SK-N-SH treated with all-trans-retinoic acid at 6 μM for 48 hours (cell line): Measurements from ENCODE around the gene ZCCHC2.

Experiments
- ATAC-seq: fragments of 200-7000 bp; cut with Tn5 transposase; 3 replicates; pipeline ENCODE4 v1.9.1; 2020; ENCODE audit warnings: mild to moderate bottlenecking, moderate library complexity
- ARNTL ChIP-seq: fragments of 450-650 bp; formaldehyde crosslinking; IDR thresholded peaks from 2 replicates; pipeline ENCODE4 v1.5.0; 2020; ENCODE audit warnings: low read depth, mild to moderate bottlenecking, moderate library complexity, borderline replicate concordance
- BACH2 ChIP-seq: fragments of 250-450 bp; sonication (Bioruptor Pico); IDR thresholded peaks from 2 replicates; pipeline ENCODE4 v1.9.0; 2021; ENCODE audit warnings: mild to moderate bottlenecking, borderline replicate concordance
- CSDC2 ChIP-seq: fragments of 250-450 bp; sonication (Bioruptor Pico); IDR thresholded peaks from 2 replicates; pipeline ENCODE4 v1.5.0; 2020; ENCODE audit warnings: mild to moderate bottlenecking, moderate library complexity
- ESRRG ChIP-seq: fragments of 250-450 bp; sonication (Bioruptor Pico); IDR thresholded peaks from 2 replicates; pipeline ENCODE4 v1.6.1; 2021; ENCODE audit warnings: mild to moderate bottlenecking
- GLIS3 ChIP-seq: fragments of 250-450 bp; sonication (Bioruptor Pico); IDR thresholded peaks from 2 replicates; pipeline ENCODE4 v1.5.0; 2020; ENCODE audit warnings: mild to moderate bottlenecking, moderate library complexity
- ISL1 ChIP-seq: fragments of 250-450 bp; sonication (Bioruptor Pico); IDR thresholded peaks from 2 replicates; pipeline ENCODE4 v2.1.2; 2022; ENCODE audit warnings: mild to moderate bottlenecking, moderate library complexity
- OSR1 ChIP-seq: fragments of 250-450 bp; sonication (Bioruptor Pico); IDR thresholded peaks from 2 replicates; pipeline ENCODE4 v1.8.0; 2022; ENCODE audit warnings: moderate library complexity, mild to moderate bottlenecking, inconsistent platforms
- PPARA ChIP-seq: fragments of 250-450 bp; sonication (Bioruptor Pico); IDR thresholded peaks from 2 replicates; pipeline ENCODE4 v1.5.0; 2020; ENCODE audit warnings: mild to moderate bottlenecking, borderline replicate concordance
- RARB ChIP-seq: fragments of 250-450 bp; sonication (Bioruptor Pico); IDR thresholded peaks from 2 replicates; pipeline ENCODE4 v1.8.0; 2021; ENCODE audit warnings: mild to moderate bottlenecking, moderate library complexity
- SNAI2 ChIP-seq: fragments of 250-450 bp; sonication (Bioruptor Pico); IDR thresholded peaks from 2 replicates; pipeline ENCODE4 v1.5.0; 2020; ENCODE audit warnings: mild to moderate bottlenecking, moderate library complexity
- TCF4 ChIP-seq: fragments of 250-450 bp; sonication (Bioruptor Pico); IDR thresholded peaks from 2 replicates; pipeline ENCODE4 v1.8.0; 2021; ENCODE audit warnings: mild to moderate bottlenecking, moderate library complexity, borderline replicate concordance
- TOX ChIP-seq: fragments of 250-450 bp; sonication (Bioruptor Pico); IDR thresholded peaks from 2 replicates; pipeline ENCODE4 v1.8.0; 2021; ENCODE audit warnings: mild to moderate bottlenecking, moderate library complexity, borderline replicate concordance
- ZFP3 ChIP-seq: fragments of 250-450 bp; sonication (Bioruptor Pico); IDR thresholded peaks from 2 replicates; pipeline ENCODE4 v1.5.0; 2020; ENCODE audit warnings: mild to moderate bottlenecking, moderate library complexity
- ZFP30 ChIP-seq: fragments of 450-650 bp; formaldehyde crosslinking; IDR thresholded peaks from 2 replicates; pipeline ENCODE4 v1.5.0; 2022; ENCODE audit warnings: mild to moderate bottlenecking, moderate library complexity
- ZNF565 ChIP-seq: fragments of 450-650 bp; formaldehyde crosslinking; conservative IDR thresholded peaks from 2 replicates; pipeline ENCODE4 v1.5.0; 2020; ENCODE audit warnings: low read depth, mild to moderate bottlenecking, moderate library complexity
- ZNF70 ChIP-seq: fragments of 450-650 bp; formaldehyde crosslinking; IDR thresholded peaks from 2 replicates; pipeline ENCODE4 v1.5.0; 2020; ENCODE audit warnings: mild to moderate bottlenecking, moderate library complexity
- ZNF8 ChIP-seq: fragments of 450-650 bp; formaldehyde crosslinking; IDR thresholded peaks from 2 replicates; pipeline ENCODE4 v1.5.0; 2020; ENCODE audit warnings: mild to moderate bottlenecking, moderate library complexity
- TF ChIP-seq, protein P1 (sequence below): fragments of 250-450 bp; sonication (Bioruptor Pico); IDR thresholded peaks from 2 replicates; pipeline ENCODE4 v1.5.1; 2021; ENCODE audit warnings: mild to moderate bottlenecking, moderate library complexity
- TF ChIP-seq, protein P2 (sequence below): fragments of 250-450 bp; sonication (Bioruptor Pico); IDR thresholded peaks from 2 replicates; pipeline ENCODE4 v1.8.0; 2020; ENCODE audit warnings: mild to moderate bottlenecking, moderate library complexity, borderline replicate concordance
- TF ChIP-seq, protein P3 (sequence below): fragments of 250-450 bp; sonication (Bioruptor Pico); IDR thresholded peaks from 2 replicates; pipeline ENCODE4 v1.5.0; 2020; ENCODE audit warnings: mild to moderate bottlenecking, moderate library complexity
- TF ChIP-seq, protein P4 (sequence below): fragments of 250-450 bp; sonication (Bioruptor Pico); IDR thresholded peaks from 2 replicates; pipeline ENCODE4 v1.8.0; 2021; ENCODE audit warnings: low read depth, mild to moderate bottlenecking, moderate library complexity, borderline replicate concordance

Gene ZCCHC2

DNA sequence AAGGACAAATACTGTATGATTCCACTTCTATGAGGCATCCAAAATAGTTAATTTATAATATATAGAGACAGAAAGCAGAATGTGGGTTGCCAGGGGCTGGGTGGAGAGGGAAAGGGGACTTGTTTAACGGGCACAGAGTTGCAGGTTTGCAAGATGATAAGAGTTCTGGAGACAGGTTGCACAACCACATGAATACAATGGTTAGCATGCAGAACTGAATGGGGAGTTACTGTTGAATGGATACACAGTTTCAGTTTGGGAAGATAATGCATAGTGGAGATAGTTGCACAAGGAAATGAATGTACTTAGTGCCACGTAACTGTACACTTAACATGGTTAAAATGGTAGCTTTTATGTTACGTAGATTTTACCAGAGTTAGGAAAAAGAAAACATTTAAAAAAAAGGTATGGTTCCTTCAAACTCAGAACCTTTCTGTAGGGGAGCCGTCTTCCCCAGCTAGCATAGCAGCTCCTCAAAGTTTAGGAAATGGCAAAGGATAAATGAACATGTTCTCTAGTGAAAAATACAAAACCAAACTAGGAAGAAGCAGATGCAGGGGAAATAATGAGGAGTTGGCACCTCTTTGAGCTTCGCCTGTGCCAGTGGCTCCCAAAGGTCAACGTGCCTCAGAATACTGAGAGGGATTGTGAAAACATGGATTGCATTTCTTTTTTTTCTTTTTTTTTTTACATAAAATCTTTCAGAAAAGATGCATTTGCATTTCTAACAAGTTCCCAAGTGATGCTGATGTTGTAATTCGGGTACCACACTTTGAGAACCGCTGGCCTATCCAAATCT, 95.2 kb downstream of the ZCCHC2 start (continued):
- TF ChIP-seq ARNTL (CRISPR knock-in tag), result no peak

DNA sequence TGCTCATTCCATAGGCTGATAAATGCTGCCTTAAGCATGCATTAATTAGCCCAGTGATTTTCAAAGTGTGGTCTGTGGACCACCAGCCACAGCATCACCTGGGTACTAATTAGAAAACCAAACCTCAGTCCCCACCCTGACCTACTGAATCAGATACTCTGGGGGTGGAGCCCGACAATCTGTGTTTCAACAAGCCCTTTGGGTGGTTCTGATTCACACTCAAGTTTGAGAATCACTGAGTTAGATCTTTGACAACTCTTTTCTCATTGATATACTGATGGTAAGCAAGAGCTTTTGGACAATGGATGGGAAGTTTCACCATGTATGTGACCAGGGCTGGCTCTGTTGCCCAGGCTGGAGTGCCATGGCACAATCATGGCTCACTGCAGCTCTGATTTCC, 95.9 kb downstream of the ZCCHC2 start:
- TF ChIP-seq ZFP30 (CRISPR knock-in tag), result no peak
- no peak for TF ChIP-seq ZFP3 (CRISPR knock-in tag)
- no peak for TF ChIP-seq ZNF8 (CRISPR knock-in tag)
- TF ChIP-seq, protein P1, sequence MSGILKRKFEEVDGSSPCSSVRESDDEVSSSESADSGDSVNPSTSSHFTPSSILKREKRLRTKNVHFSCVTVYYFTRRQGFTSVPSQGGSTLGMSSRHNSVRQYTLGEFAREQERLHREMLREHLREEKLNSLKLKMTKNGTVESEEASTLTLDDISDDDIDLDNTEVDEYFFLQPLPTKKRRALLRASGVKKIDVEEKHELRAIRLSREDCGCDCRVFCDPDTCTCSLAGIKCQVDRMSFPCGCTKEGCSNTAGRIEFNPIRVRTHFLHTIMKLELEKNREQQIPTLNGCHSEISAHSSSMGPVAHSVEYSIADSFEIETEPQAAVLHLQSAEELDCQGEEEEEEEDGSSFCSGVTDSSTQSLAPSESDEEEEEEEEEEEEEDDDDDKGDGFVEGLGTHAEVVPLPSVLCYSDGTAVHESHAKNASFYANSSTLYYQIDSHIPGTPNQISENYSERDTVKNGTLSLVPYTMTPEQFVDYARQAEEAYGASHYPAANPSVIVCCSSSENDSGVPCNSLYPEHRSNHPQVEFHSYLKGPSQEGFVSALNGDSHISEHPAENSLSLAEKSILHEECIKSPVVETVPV, result no peak
- TF ChIP-seq ESRRG, result no peak
- TF ChIP-seq ZNF565 (CRISPR knock-in tag), result no peak
- TF ChIP-seq, protein P2, sequence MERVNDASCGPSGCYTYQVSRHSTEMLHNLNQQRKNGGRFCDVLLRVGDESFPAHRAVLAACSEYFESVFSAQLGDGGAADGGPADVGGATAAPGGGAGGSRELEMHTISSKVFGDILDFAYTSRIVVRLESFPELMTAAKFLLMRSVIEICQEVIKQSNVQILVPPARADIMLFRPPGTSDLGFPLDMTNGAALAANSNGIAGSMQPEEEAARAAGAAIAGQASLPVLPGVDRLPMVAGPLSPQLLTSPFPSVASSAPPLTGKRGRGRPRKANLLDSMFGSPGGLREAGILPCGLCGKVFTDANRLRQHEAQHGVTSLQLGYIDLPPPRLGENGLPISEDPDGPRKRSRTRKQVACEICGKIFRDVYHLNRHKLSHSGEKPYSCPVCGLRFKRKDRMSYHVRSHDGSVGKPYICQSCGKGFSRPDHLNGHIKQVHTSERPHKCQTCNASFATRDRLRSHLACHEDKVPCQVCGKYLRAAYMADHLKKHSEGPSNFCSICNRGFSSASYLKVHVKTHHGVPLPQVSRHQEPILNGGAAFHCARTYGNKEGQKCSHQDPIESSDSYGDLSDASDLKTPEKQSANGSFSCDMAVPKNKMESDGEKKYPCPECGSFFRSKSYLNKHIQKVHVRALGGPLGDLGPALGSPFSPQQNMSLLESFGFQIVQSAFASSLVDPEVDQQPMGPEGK (CRISPR knock-in tag), result no peak
- TF ChIP-seq PPARA (CRISPR knock-in tag), result no peak
- ATAC-seq, result no peak

DNA sequence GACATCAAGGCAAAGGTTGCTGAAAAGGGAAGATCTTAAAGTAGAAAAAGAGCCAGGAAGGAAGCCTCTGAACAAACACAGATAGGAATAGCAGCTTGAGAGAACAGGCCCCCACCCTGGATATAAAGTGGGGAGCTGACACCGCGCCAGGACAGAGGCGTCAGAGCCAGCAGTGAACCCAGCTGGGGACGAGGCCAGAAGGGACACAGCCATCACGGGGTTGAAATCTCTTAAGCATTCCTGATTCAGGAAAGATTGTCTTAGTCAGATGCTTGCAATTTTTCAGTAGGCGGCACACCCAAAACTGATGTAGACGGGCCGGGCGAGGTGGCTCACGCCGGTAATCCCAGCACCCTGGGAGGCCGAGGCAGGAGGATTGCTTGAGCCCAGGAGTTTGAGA, 98.7 kb downstream of the ZCCHC2 start:
- no peak for TF ChIP-seq TCF4 (CRISPR knock-in tag)
- TF ChIP-seq ISL1 (CRISPR knock-in tag), result no peak
- no peak for TF ChIP-seq ZNF70 (CRISPR knock-in tag)
- no peak for TF ChIP-seq SNAI2
- TF ChIP-seq OSR1 (CRISPR knock-in tag), result no peak
- TF ChIP-seq GLIS3 (CRISPR knock-in tag), result no peak
- TF ChIP-seq, protein P3, sequence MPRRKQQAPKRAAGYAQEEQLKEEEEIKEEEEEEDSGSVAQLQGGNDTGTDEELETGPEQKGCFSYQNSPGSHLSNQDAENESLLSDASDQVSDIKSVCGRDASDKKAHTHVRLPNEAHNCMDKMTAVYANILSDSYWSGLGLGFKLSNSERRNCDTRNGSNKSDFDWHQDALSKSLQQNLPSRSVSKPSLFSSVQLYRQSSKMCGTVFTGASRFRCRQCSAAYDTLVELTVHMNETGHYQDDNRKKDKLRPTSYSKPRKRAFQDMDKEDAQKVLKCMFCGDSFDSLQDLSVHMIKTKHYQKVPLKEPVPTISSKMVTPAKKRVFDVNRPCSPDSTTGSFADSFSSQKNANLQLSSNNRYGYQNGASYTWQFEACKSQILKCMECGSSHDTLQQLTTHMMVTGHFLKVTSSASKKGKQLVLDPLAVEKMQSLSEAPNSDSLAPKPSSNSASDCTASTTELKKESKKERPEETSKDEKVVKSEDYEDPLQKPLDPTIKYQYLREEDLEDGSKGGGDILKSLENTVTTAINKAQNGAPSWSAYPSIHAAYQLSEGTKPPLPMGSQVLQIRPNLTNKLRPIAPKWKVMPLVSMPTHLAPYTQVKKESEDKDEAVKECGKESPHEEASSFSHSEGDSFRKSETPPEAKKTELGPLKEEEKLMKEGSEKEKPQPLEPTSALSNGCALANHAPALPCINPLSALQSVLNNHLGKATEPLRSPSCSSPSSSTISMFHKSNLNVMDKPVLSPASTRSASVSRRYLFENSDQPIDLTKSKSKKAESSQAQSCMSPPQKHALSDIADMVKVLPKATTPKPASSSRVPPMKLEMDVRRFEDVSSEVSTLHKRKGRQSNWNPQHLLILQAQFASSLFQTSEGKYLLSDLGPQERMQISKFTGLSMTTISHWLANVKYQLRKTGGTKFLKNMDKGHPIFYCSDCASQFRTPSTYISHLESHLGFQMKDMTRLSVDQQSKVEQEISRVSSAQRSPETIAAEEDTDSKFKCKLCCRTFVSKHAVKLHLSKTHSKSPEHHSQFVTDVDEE (CRISPR knock-in tag), result no peak
- no peak for TF ChIP-seq ARNTL (CRISPR knock-in tag)
- TF ChIP-seq BACH2 (CRISPR knock-in tag), result no peak
- no peak for TF ChIP-seq RARB (CRISPR knock-in tag)
- no peak for TF ChIP-seq ZFP3 (CRISPR knock-in tag)
- no peak for TF ChIP-seq ZNF8 (CRISPR knock-in tag)
- TF ChIP-seq, protein P2 (CRISPR knock-in tag), result no peak
- no peak for ATAC-seq

DNA sequence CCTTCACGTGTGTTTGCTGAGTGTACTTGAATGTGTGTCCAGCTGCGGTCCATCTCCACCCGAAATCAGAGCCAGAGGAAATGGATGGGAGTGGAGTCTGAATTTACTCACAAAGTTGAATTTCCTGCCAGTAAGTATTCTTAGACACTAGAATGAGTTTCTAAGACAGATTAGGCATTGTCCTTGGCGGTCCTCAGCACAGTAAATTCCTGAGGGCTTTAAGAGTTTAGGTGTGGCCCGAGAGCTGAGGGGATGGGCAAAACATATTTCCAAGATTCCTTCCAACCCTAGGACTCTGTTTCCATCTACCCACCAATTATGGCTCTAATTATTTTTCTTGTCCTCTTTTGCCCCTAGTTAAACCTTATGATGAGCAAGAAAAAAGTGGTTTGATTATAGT, 102.2 kb downstream of the ZCCHC2 start:
- no peak for ATAC-seq
- TF ChIP-seq, protein P4, sequence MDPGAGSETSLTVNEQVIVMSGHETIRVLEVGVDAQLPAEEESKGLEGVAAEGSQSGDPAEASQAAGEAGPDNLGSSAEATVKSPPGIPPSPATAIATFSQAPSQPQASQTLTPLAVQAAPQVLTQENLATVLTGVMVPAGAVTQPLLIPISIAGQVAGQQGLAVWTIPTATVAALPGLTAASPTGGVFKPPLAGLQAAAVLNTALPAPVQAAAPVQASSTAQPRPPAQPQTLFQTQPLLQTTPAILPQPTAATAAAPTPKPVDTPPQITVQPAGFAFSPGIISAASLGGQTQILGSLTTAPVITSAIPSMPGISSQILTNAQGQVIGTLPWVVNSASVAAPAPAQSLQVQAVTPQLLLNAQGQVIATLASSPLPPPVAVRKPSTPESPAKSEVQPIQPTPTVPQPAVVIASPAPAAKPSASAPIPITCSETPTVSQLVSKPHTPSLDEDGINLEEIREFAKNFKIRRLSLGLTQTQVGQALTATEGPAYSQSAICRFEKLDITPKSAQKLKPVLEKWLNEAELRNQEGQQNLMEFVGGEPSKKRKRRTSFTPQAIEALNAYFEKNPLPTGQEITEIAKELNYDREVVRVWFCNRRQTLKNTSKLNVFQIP (CRISPR knock-in tag), result no peak
- TF ChIP-seq CSDC2 (no peak), TOX (CRISPR knock-in tag) (no peak), TCF4 (CRISPR knock-in tag) (no peak), ESRRG (no peak), OSR1 (CRISPR knock-in tag) (no peak), PPARA (CRISPR knock-in tag) (no peak), SNAI2 (no peak), BACH2 (CRISPR knock-in tag) (no peak), GLIS3 (CRISPR knock-in tag) (no peak), ZFP3 (CRISPR knock-in tag) (no peak), ZNF565 (CRISPR knock-in tag) (no peak)
- TF ChIP-seq, protein P3 (CRISPR knock-in tag), result no peak
